Left lung (tissue), 10 donors: Measurements from ENCODE around the gene CAMSAP1. TPM values are rescaled to one million over a fixed set of nuclear protein-coding genes. Genes with fewer than 3 reads are reported as not detected.

Experiments
- ATAC-seq: fragments of 200-7000 bp; cut with Tn5 transposase; one replicate; pipeline ENCODE4 v1.9.1; 2020; ENCODE audit warnings: moderate library complexity
- DNase-seq, 4 donors: peaks; one replicate each; pipeline ENCODE4 v3.0.0-alpha.2; 2013 to 2020
- H3K27ac ChIP-seq, 2 donors: fragments of 200-600 bp; sonication (generic) in 1 of 2; one replicate each; pipeline versions ENCODE4 v1.5.0 to v1.8.0; 2020 to 2021
- H3K27me3 ChIP-seq, 2 donors: fragments of 200-600 bp; sonication (generic) in 1 of 2; one replicate each; pipeline versions ENCODE4 v1.5.0 to v1.8.0; 2020 to 2021
- H3K36me3 ChIP-seq, 2 donors: fragments of 200-600 bp; sonication (generic) in 1 of 2; one replicate each; pipeline versions ENCODE4 v1.5.0 to v1.8.0; 2020 to 2021
- H3K4me1 ChIP-seq, 2 donors: fragments of 200-600 bp; one replicate each; pipeline ENCODE4 v1.8.0; 2021
- H3K4me3 ChIP-seq, 2 donors: fragments of 200-600 bp; sonication (generic) in 1 of 2; one replicate each; pipeline versions ENCODE4 v1.5.0 to v1.8.0; 2020 to 2021; ENCODE audit warnings: mild to moderate bottlenecking in 1 of 2
- H3K9me3 ChIP-seq, 2 donors: fragments of 200-600 bp; sonication (generic) in 1 of 2; one replicate each; pipeline versions ENCODE4 v1.5.0 to v1.8.0; 2020 to 2021
- CTCF ChIP-seq, 2 donors: fragments of 200-600 bp; sonication (generic) in 1 of 2; IDR thresholded peaks; one replicate each; pipeline versions ENCODE4 v1.5.0 to v1.8.0; 2021; ENCODE audit warnings: antibody characterized with exemption in 2 of 2
- intact Hi-C, 2 donors: fragments of 100-400 bp; cut with DNase I; formaldehyde crosslinking; loops; one replicate each; pipeline versions ENCODE4 v1.11.2 to v1.14.2; 2022
- polyA plus RNA-seq, 6 donors: library from polyadenylated mRNA; unstranded; fragments of 120-200 nt; gene quantifications; one replicate each; pipeline ENCODE4 v1.2.1, GENCODE V29; 2013; ENCODE audit not compliant: insufficient read length in 6 of 6
- total RNA-seq, 2 donors: library from RNA; stranded (reverse); fragmentation: NEBNext Ultra II Directional; extraction: Animal tissue kit (Norgen Biotek cat#: 25700); gene quantifications; one replicate each; pipeline ENCODE4 v1.2.1, GENCODE V29; 2021
- donor health status: DM: no; HTN: yes; CAD: no.
- donor health status: DM: no; HTN: no; CAD: no.

Gene CAMSAP1
- total and polyA plus RNA-seq, 8 donors, result 20.4 to 27.0 (median 24.0) TPM

DNA sequence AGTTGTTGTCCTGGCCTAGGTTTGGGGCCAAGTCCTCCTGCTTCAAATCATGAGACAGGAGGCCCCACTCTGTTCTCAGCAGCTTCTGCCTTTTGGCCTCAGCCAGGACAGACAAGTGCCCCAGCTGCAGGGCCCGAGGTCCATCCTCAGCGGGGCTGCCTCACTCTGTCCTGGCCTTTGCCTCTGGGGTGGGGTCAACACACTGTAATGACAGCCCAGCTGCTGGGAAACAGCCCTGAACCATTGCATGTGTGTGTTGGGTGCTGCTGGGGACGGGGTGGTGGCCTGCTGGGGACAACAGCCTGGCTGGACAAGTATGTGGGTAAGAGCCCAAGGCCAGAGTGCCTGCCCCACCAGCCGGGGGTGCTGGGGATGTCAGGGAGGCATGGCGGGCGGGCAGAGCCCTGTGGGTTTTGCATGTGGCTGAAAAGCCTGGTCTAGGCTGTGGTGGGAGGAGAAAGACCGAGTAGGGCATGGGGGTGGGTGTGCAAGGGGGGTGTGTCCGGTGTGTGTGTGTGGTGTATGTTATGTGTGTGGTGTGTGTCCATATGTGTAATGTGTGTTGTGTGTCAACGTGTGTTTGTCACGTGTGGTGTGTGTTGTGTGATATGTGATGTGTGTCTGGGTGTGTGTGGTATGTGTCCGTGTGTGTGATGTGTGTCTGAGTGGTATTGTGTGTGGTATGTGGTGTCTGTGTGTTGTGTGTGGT, 133.7 kb downstream of the CAMSAP1 start:
- intact Hi-C loops, result no loop called here
- ATAC-seq (no peak), DNase-seq (no peak)
- Histone ChIP-seq H3K27ac (no peak overlapping the region), H3K27me3 (peaks cover 0 to 43% of the 10 kb centered on the region in 2 donors), H3K4me1 (no peaks in the 10 kb centered on the region), H3K36me3 (no peaks in the 10 kb centered on the region), H3K4me3 (no peak overlapping the region), H3K9me3 (no peaks in the 10 kb centered on the region)
- TF ChIP-seq CTCF (IDR thresholded peaks at IDR 0.05), result no peak

- DNase-seq (no peak), ATAC-seq (no peak)
- Histone ChIP-seq H3K4me1 (no peaks in the 10 kb centered on the region), H3K9me3 (no peaks in the 10 kb centered on the region), H3K4me3 (no peak overlapping the region), H3K36me3 (no peaks in the 10 kb centered on the region), H3K27me3 (peaks cover 0 to 43% of the 10 kb centered on the region in 2 donors), H3K27ac (no peak overlapping the region)
- intact Hi-C loops, result no loop called here
- no peak for TF ChIP-seq CTCF (IDR thresholded peaks at IDR 0.05)
Measured at GRCh38 chr9:135772702-135773493, 134.4 kb downstream of the CAMSAP1 start.

DNA sequence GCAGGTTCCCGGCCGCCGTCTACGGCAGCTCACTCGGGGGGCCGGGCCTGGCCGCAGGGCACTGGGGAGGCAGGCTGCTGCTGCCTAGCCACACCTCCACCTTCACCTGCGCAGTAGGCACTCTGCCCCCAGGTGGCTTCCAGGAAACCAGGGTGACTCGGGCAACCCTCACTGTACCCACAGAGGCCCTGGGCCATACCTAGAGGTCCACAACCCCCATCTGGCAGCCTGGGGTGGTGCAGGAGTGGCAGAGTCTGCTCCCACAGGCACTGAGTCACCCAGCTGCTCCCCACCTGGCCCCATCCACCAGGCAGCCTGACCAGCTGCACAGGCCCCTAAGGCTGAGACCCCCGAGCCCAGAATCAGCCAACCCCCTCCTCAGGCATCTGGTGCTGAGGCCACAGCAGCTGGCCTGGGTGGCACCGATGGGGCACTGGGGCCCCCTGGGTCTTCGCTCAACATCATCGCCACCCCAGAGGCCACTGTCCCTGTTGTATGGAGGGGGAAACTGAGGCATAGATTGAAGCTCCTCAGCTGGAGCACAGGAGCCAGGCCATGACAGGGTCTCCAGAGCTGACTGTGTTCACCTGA, 135.2 kb downstream of the CAMSAP1 start:
- Histone ChIP-seq H3K36me3 (no peaks in the 10 kb centered on the region), H3K9me3 (peaks cover 0 to 6% of the 10 kb centered on the region in 2 donors), H3K27me3 (peaks cover 0 to 43% of the 10 kb centered on the region in 2 donors), H3K27ac (no peak overlapping the region), H3K4me1 (no peaks in the 10 kb centered on the region), H3K4me3 (no peak overlapping the region)
- DNase-seq (no peak), ATAC-seq (no peak)
- intact Hi-C loops, result no loop called here
- no peak for TF ChIP-seq CTCF (IDR thresholded peaks at IDR 0.05)

DNA sequence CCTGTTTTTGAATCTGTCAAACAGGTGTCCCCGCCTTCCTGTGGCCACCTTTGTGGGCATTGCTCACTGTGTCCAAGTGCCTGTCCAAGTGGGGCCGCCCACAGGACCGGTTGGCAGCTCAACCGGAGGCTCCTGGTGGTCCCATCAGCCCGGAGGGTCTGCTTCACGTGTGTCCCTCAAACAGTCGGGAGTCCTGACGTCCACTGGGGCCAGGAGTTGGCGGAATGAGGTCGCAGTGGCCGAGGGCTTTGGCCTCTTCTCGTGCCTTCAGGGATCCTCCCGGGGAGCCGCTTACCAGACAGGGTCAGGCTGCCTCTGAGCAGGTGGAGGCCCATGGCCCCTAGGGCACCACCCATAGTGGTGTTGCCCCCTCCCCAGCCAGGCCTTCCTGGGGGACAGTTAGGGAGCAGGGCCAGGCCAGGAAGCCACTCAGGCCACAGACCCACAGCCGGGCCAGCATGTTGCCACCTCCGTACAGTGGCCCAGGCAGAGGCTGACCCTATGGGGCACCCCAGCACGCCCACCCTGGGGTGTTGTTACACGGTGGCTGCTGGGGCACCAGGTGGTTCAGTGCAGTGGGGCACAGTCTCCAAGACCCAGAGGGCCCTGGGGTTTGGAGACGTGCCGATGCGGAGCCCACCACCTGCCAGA, 135.8 kb downstream of the CAMSAP1 start:
- DNase-seq (no peak), ATAC-seq (no peak)
- no peak overlapping the region for H3K27ac ChIP-seq
- peaks cover 0 to 43% of the 10 kb centered on the region in 2 donors for H3K27me3 ChIP-seq
- intact Hi-C loops, result no loop called here
- no peaks in the 10 kb centered on the region for H3K36me3 ChIP-seq
- TF ChIP-seq CTCF (IDR thresholded peaks at IDR 0.05), result no peak
- no peak overlapping the region for H3K4me3 ChIP-seq
- peaks cover 0 to 12% of the 10 kb centered on the region in 2 donors for H3K9me3 ChIP-seq
- H3K4me1 ChIP-seq, result no peaks in the 10 kb centered on the region
